SK-N-SH treated with all-trans-retinoic acid at 6 μM for 48 hours (cell line): ENCODE measurements around the gene ME3.

ENCODE experiments used
- CSDC2 ChIP-seq: fragments of 250-450 bp; sonication (Bioruptor Pico); IDR thresholded peaks from 2 replicates; pipeline ENCODE4 v1.5.0; 2020; ENCODE audit warnings: mild to moderate bottlenecking, moderate library complexity
- ESRRG ChIP-seq: fragments of 250-450 bp; sonication (Bioruptor Pico); IDR thresholded peaks from 2 replicates; pipeline ENCODE4 v1.6.1; 2021; ENCODE audit warnings: mild to moderate bottlenecking
- RARB ChIP-seq: fragments of 250-450 bp; sonication (Bioruptor Pico); IDR thresholded peaks from 2 replicates; pipeline ENCODE4 v1.8.0; 2021; ENCODE audit warnings: mild to moderate bottlenecking, moderate library complexity
- TCF4 ChIP-seq: fragments of 250-450 bp; sonication (Bioruptor Pico); IDR thresholded peaks from 2 replicates; pipeline ENCODE4 v1.8.0; 2021; ENCODE audit warnings: mild to moderate bottlenecking, moderate library complexity, borderline replicate concordance
- ZFP30 ChIP-seq: fragments of 450-650 bp; formaldehyde crosslinking; IDR thresholded peaks from 2 replicates; pipeline ENCODE4 v1.5.0; 2022; ENCODE audit warnings: mild to moderate bottlenecking, moderate library complexity
- TF ChIP-seq, protein P1 (sequence below): fragments of 250-450 bp; sonication (Bioruptor Pico); IDR thresholded peaks from 2 replicates; pipeline ENCODE4 v1.5.1; 2021; ENCODE audit warnings: mild to moderate bottlenecking, moderate library complexity

DNA sequence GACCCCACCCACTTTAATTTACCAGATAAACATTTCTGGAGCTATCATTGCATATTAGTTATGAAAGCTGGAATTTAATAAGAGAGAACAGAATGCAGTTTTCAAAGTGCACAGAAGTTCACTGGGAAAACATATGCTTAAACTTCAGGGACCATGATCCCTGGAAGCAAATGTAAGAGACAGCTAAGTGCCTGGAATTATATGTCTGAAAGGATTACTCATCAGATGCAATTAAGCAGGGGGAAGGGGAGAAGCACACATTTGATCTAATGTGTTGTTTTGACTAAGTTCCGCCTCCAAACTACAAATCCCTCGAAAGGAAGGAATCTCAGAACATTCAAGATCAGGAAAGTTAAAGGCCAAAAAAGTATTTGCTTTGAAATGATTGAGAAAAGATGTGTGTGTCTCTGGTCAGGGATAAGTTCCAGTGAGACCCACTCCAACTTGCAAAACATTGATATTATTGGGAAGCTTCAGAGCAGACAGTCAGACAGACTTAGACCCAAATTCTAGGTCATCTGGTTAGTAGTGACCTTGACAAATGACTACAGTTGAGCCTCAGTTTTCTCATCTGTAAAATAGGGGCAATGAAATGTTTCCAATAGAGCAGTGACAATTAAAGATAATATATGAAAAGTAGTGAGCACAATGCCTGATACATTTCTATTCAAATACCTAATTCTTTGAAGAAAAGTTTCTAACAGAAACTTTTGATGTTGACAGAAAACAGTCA, 147.6 kb downstream of the ME3 start:
- no peak for TF ChIP-seq TCF4
- TF ChIP-seq, protein P1, sequence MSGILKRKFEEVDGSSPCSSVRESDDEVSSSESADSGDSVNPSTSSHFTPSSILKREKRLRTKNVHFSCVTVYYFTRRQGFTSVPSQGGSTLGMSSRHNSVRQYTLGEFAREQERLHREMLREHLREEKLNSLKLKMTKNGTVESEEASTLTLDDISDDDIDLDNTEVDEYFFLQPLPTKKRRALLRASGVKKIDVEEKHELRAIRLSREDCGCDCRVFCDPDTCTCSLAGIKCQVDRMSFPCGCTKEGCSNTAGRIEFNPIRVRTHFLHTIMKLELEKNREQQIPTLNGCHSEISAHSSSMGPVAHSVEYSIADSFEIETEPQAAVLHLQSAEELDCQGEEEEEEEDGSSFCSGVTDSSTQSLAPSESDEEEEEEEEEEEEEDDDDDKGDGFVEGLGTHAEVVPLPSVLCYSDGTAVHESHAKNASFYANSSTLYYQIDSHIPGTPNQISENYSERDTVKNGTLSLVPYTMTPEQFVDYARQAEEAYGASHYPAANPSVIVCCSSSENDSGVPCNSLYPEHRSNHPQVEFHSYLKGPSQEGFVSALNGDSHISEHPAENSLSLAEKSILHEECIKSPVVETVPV (CRISPR knock-in tag): no peak
- no peak for TF ChIP-seq ESRRG (CRISPR knock-in tag)
- TF ChIP-seq RARB: no peak
- no peak for TF ChIP-seq CSDC2 (CRISPR knock-in tag)
- TF ChIP-seq ZFP30: no peak
